PC-3 (cell line): ENCODE data around the gene STX2.

Experiments
- EZH2 ChIP-seq: fragments of 300-600 bp; sonication (generic); IDR thresholded peaks from one replicate; pipeline ENCODE4 v1.6.1; 2017; ENCODE audit warnings: antibody characterized with exemption, mild to moderate bottlenecking, low read length; ENCODE audit not compliant: unreplicated experiment
- TF ChIP-seq, protein P1 (sequence below): fragments of 300-600 bp; sonication (generic); conservative IDR thresholded peaks from 2 replicates; pipeline ENCODE4 v1.5.1; 2017; ENCODE audit warnings: antibody characterized with exemption, low read depth, mild to moderate bottlenecking, low read length

DNA sequence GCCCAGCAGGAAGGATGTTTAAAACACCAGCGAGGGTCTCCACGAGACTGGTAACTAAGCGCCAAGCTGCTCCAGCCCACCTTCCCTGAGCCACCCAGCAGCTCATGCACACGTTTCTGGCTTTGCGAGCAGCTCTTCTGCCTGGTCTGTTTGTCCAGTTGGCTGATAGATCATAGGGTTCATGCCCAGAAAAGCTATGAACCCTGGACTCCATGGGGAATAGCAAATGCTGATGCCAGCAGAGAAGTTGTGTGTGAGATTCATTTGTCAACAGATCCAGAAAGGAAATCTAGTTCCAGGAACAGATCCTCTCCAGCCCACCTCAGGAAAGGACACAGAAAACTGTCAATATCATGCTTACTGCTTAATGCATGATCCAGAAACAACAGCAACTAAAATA lies 94.8 kb downstream of the STX2 start:
- TF ChIP-seq, protein P1, sequence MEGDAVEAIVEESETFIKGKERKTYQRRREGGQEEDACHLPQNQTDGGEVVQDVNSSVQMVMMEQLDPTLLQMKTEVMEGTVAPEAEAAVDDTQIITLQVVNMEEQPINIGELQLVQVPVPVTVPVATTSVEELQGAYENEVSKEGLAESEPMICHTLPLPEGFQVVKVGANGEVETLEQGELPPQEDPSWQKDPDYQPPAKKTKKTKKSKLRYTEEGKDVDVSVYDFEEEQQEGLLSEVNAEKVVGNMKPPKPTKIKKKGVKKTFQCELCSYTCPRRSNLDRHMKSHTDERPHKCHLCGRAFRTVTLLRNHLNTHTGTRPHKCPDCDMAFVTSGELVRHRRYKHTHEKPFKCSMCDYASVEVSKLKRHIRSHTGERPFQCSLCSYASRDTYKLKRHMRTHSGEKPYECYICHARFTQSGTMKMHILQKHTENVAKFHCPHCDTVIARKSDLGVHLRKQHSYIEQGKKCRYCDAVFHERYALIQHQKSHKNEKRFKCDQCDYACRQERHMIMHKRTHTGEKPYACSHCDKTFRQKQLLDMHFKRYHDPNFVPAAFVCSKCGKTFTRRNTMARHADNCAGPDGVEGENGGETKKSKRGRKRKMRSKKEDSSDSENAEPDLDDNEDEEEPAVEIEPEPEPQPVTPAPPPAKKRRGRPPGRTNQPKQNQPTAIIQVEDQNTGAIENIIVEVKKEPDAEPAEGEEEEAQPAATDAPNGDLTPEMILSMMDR: no peak
- TF ChIP-seq EZH2: no peak
